H1 (cell line): ENCODE data around the gene MRPL43. TPM values are rescaled to one million over a fixed set of nuclear protein-coding genes. Genes with fewer than 3 reads are reported as not detected.

ENCODE experiments used
- CTCF ChIA-PET: fragments of 300-600 bp; sonication (Branson Sonifier 250); formaldehyde crosslinking; loops from one replicate; lab custom pipeline; 2021; ENCODE audit not compliant: partially characterized antibody; lab: Charles Lee
- POLR2A ChIA-PET: fragments of 300-600 bp; sonication (Branson Sonifier 250); formaldehyde crosslinking; loops from one replicate; lab custom pipeline; 2021; ENCODE audit warnings: inconsistent platforms; ENCODE audit not compliant: partially characterized antibody; lab: Charles Lee
- DNase-seq, 2 experiments: peaks; one replicate each; pipeline versions ENCODE4 v3.0.0 to v3.0.0-alpha.2; 2010 to 2022; ENCODE audit warnings: low spot score in 2 of 2, low read depth in 1 of 2, mixed read lengths in 1 of 2
- FAIRE-seq: peaks from 2 replicates; lab custom pipeline; 2011; peaks lifted over from hg19 to GRCh38; lab: Jason Lieb, UNC
- H2AFZ ChIP-seq: 2 replicates; pipeline ENCODE4 v1.8.1; 2012; ENCODE audit warnings: low read length, inconsistent platforms
- H2AK5ac ChIP-seq: 2 replicates; pipeline ENCODE4 v1.6.1; 2013; ENCODE audit warnings: low read depth, low read length
- H2BK120ac ChIP-seq: replicated peaks from 2 replicates; pipeline ENCODE3; 2013; ENCODE audit warnings: low read depth, low read length, inconsistent platforms
- H2BK12ac ChIP-seq: 2 replicates; pipeline ENCODE4 v1.6.1; 2013; ENCODE audit warnings: low read depth, low read length
- H2BK15ac ChIP-seq: 2 replicates; pipeline ENCODE4 v1.6.1; 2013; ENCODE audit warnings: low read length
- H2BK20ac ChIP-seq: 2 replicates; pipeline ENCODE4 v1.6.1; 2013; ENCODE audit warnings: low read length
- H2BK5ac ChIP-seq: 2 replicates; pipeline ENCODE4 v1.6.1; 2013; ENCODE audit warnings: low read depth, low read length
- H3K14ac ChIP-seq: 2 replicates; pipeline ENCODE4 v1.6.1; 2013; ENCODE audit warnings: inconsistent platforms; ENCODE audit not compliant: insufficient read length
- H3K18ac ChIP-seq: 2 replicates; pipeline ENCODE4 v1.6.1; 2013; ENCODE audit warnings: low read length; ENCODE audit errors: extremely low read depth
- H3K23ac ChIP-seq: 2 replicates; pipeline ENCODE4 v1.6.1; 2013; ENCODE audit warnings: inconsistent platforms; ENCODE audit not compliant: insufficient read length
- H3K23me2 ChIP-seq: 2 replicates; pipeline ENCODE4 v1.6.1; 2013; ENCODE audit warnings: low read depth, low read length
- H3K27ac ChIP-seq: 2 replicates; pipeline ENCODE4 v1.6.1; 2011; ENCODE audit warnings: low read depth, low read length, inconsistent platforms
- H3K27me3 ChIP-seq, 4 experiments: replicated peaks in 1 of 4; 1 replicate in 1 of 4; 2 replicates in 3 of 4; pipeline versions ENCODE4 v1.6.1 to v1.8.1; 2011 to 2013; ENCODE audit warnings: low read length in 3 of 4, mild to moderate bottlenecking in 3 of 4, inconsistent platforms in 2 of 4, mixed read lengths in 2 of 4, moderate library complexity in 1 of 4; ENCODE audit not compliant: control insufficient read depth in 3 of 4, insufficient read depth in 3 of 4; ENCODE audit errors: extremely low read depth in 1 of 4
- H3K36me3 ChIP-seq, 4 experiments: 2 replicates each; pipeline versions ENCODE4 v1.6.1 to v1.8.1; 2011 to 2013; ENCODE audit warnings: mild to moderate bottlenecking in 4 of 4, low read length in 3 of 4, moderate library complexity in 2 of 4, control low read depth in 1 of 4, inconsistent platforms in 1 of 4; ENCODE audit not compliant: insufficient read depth in 4 of 4, control insufficient read depth in 2 of 4
- H3K4ac ChIP-seq: replicated peaks from 2 replicates; pipeline ENCODE3; 2013; ENCODE audit warnings: low read length, low read depth, mixed read lengths, inconsistent platforms; ENCODE audit not compliant: insufficient read length
- H3K4me1 ChIP-seq, 4 experiments: replicated peaks in 1 of 4; 1 replicate in 1 of 4; 2 replicates in 3 of 4; pipeline versions ENCODE4 v1.6.1 to v1.8.1; 2011 to 2013; ENCODE audit warnings: low read length in 3 of 4, inconsistent platforms in 2 of 4, mixed read lengths in 1 of 4; ENCODE audit not compliant: insufficient read depth in 4 of 4, control insufficient read depth in 3 of 4
- H3K4me2 ChIP-seq, 2 experiments: 2 replicates each; pipeline versions ENCODE4 v1.6.1 to v1.8.1; 2011 to 2013; ENCODE audit warnings: low read depth in 2 of 2, low read length in 2 of 2, control low read depth in 1 of 2, inconsistent platforms in 1 of 2, mild to moderate bottlenecking in 1 of 2; ENCODE audit not compliant: insufficient read depth in 1 of 2
- H3K4me3 ChIP-seq, 4 experiments: fragments of 200-600, 300-600 bp in 1 of 4; sonication (generic), shearing (Covaris generic), sonication (Bioruptor Twin) in 1 of 4; 2 replicates each; pipeline versions ENCODE4 v1.5.1 to v1.8.1; 2011 to 2016; ENCODE audit warnings: low read length in 4 of 4, low read depth in 3 of 4, control low read depth in 2 of 4, inconsistent platforms in 2 of 4, mild to moderate bottlenecking in 2 of 4, mixed read lengths in 1 of 4, moderate library complexity in 1 of 4; ENCODE audit not compliant: insufficient read depth in 2 of 4; ENCODE audit errors: extremely low read depth in 1 of 4
- H3K56ac ChIP-seq: replicated peaks from 2 replicates; pipeline ENCODE3; 2013; ENCODE audit warnings: low read depth, mild to moderate bottlenecking, mixed read lengths, low read length, inconsistent platforms; ENCODE audit not compliant: insufficient read length
- H3K79me1 ChIP-seq: 2 replicates; pipeline ENCODE4 v1.6.1; 2013; ENCODE audit warnings: low read depth, low read length, control low read depth
- H3K79me2 ChIP-seq, 2 experiments: 2 replicates each; pipeline versions ENCODE4 v1.6.1 to v1.8.1; 2012 to 2013; ENCODE audit warnings: low read length in 2 of 2, mild to moderate bottlenecking in 2 of 2, inconsistent platforms in 1 of 2; ENCODE audit not compliant: insufficient read depth in 2 of 2, control insufficient read depth in 1 of 2
- H3K9ac ChIP-seq, 4 experiments: replicated peaks in 1 of 4; 1 replicate in 1 of 4; 2 replicates in 3 of 4; pipeline versions ENCODE4 v1.6.1 to v1.8.1; 2011 to 2013; ENCODE audit warnings: low read depth in 3 of 4, low read length in 3 of 4, control low read depth in 2 of 4, mild to moderate bottlenecking in 2 of 4, moderate library complexity in 2 of 4, inconsistent platforms in 1 of 4; ENCODE audit errors: extremely low read depth in 1 of 4
- H3K9me3 ChIP-seq, 2 experiments: 2 replicates each; pipeline versions ENCODE4 v1.6.1 to v1.8.1; 2012 to 2013; ENCODE audit warnings: mild to moderate bottlenecking in 2 of 2, moderate library complexity in 2 of 2, control low read depth in 1 of 2, inconsistent platforms in 1 of 2, low read depth in 1 of 2, low read length in 1 of 2, mixed read lengths in 1 of 2; ENCODE audit not compliant: insufficient read depth in 2 of 2
- H4K20me1 ChIP-seq, 2 experiments: replicated peaks in 1 of 2; 2 replicates each; pipeline versions ENCODE3 to v1.8.1; 2011 to 2013; ENCODE audit warnings: inconsistent platforms in 2 of 2, low read length in 2 of 2, mild to moderate bottlenecking in 1 of 2; ENCODE audit not compliant: insufficient read depth in 2 of 2, control insufficient read depth in 1 of 2
- H4K5ac ChIP-seq: 2 replicates; pipeline ENCODE4 v1.6.1; 2013; ENCODE audit warnings: low read length, low read depth, mixed read lengths, inconsistent platforms; ENCODE audit not compliant: insufficient read length
- H4K8ac ChIP-seq: 2 replicates; pipeline ENCODE4 v1.8.0; 2013; ENCODE audit warnings: mild to moderate bottlenecking, moderate library complexity, low read length, inconsistent platforms; ENCODE audit not compliant: insufficient read depth; ENCODE audit errors: extremely low read depth
- H4K91ac ChIP-seq: replicated peaks from 2 replicates; pipeline ENCODE3; 2013; ENCODE audit warnings: low read length, mixed read lengths, inconsistent platforms; ENCODE audit not compliant: insufficient read length
- CHD2 ChIP-seq: IDR thresholded peaks from 2 replicates; pipeline ENCODE4 v1.6.1; 2012; ENCODE audit warnings: low read length, improper control_type of control experiment
- EZH2 ChIP-seq: fragments of 200-600 bp; sonication (generic); IDR thresholded peaks from 2 replicates; pipeline ENCODE4 v1.7.1; 2012; ENCODE audit warnings: low read depth, mild to moderate bottlenecking, moderate library complexity, low read length, inconsistent platforms; ENCODE audit not compliant: severe bottlenecking
- JUN ChIP-seq: IDR thresholded peaks from 2 replicates; pipeline ENCODE4 v1.6.1; 2011; ENCODE audit warnings: low read depth, mild to moderate bottlenecking, improper control_type of control experiment, low read length
- KDM4A ChIP-seq: IDR thresholded peaks from one replicate; pipeline ENCODE4 v1.7.1; 2012; ENCODE audit warnings: low read depth, mild to moderate bottlenecking, moderate library complexity, low read length, inconsistent platforms; ENCODE audit not compliant: severe bottlenecking
- NANOG ChIP-seq: IDR thresholded peaks from 2 replicates; pipeline ENCODE4 v1.6.1; 2011; ENCODE audit warnings: low read length, low read depth, mild to moderate bottlenecking, inconsistent platforms; ENCODE audit not compliant: insufficient read depth, poor library complexity, severe bottlenecking
- PHF8 ChIP-seq: fragments of 200-600 bp; sonication (generic); conservative IDR thresholded peaks from 2 replicates; pipeline ENCODE4 v1.7.1; 2012; ENCODE audit warnings: low read depth, mild to moderate bottlenecking, inconsistent platforms, low read length, moderate library complexity
- POLR2A ChIP-seq, 2 experiments: IDR thresholded peaks; 1 replicate in 1 of 2; 2 replicates in 1 of 2; pipeline ENCODE4 v1.6.1; 2011; ENCODE audit warnings: low read depth in 2 of 2, low read length in 2 of 2, mild to moderate bottlenecking in 2 of 2; ENCODE audit errors: control extremely low read depth in 1 of 2
- RNF2 ChIP-seq: fragments of 200-900, 300-1000 bp; sonication (generic); IDR thresholded peaks from 2 replicates; pipeline ENCODE4 v1.7.1; 2016; ENCODE audit warnings: borderline replicate concordance, low read depth, mild to moderate bottlenecking, antibody characterized with exemption, low read length; ENCODE audit not compliant: poor library complexity, severe bottlenecking; ENCODE audit errors: missing control alignments
- SIN3A ChIP-seq, 2 experiments: IDR thresholded peaks in 1 of 2; conservative IDR thresholded peaks in 1 of 2; 2 replicates each; pipeline ENCODE4 v1.6.1; 2011 to 2012; ENCODE audit warnings: low read length in 2 of 2, improper control_type of control experiment in 1 of 2, low read depth in 1 of 2, mild to moderate bottlenecking in 1 of 2
- SP1 ChIP-seq: IDR thresholded peaks from 2 replicates; pipeline ENCODE4 v1.6.1; 2011; ENCODE audit warnings: low read depth, low read length
- TEAD4 ChIP-seq: IDR thresholded peaks from 2 replicates; pipeline ENCODE4 v1.6.1; 2012; ENCODE audit warnings: low read depth, low read length, inconsistent platforms, mixed read lengths
- WGBS, 2 experiments: shearing (Covaris generic) in 1 of 2; methylation state at CpG; one replicate each; pipeline versions ENCODE4 v1.1.6 to v1.1.7; 2013 to 2015; ENCODE audit warnings: low lambda C conversion rate in 2 of 2, mixed read lengths in 2 of 2, inconsistent platforms in 1 of 2, low coverage in 1 of 2, missing lambda C conversion rate in 1 of 2; ENCODE audit not compliant: insufficient replicate concordance in 2 of 2, insufficient coverage in 1 of 2, insufficient read length in 1 of 2; ENCODE audit errors: extremely low coverage in 1 of 2, missing lambda C conversion rate in 1 of 2; 5-methylcytosine and 5-hydroxymethylcytosine counted together
- polyA plus RNA-seq, 7 experiments: library from polyadenylated mRNA; depleted of rRNA in 3 of 7; stranded (reverse) in 5 of 7; unstranded in 2 of 7; fragments of >200 nt in 5 of 7; fragments of 200-250 nt in 2 of 7; gene quantifications; 1 replicate in 5 of 7; 2 replicates in 1 of 7; 4 replicates in 1 of 7; pipeline versions ENCODE4 v1.2.1 to v1.2.3, GENCODE V29; 2011 to 2013; ENCODE audit warnings: missing spikeins in 2 of 7, mixed read lengths in 2 of 7
- total RNA-seq: library from RNA; stranded (reverse); fragmentation: NEBNext Ultra II Directional; extraction: Animal tissue kit (Norgen Biotek cat#: 25700); gene quantifications from 2 replicates; pipeline ENCODE4 v1.2.1, GENCODE V29; 2021

Gene MRPL43
- total and polyA plus RNA-seq, 2 of the 8 experiments (the other 6 are each of a cell fraction or from before 2014, with no cell fraction given): 74.1 to 149 TPM

DNA sequence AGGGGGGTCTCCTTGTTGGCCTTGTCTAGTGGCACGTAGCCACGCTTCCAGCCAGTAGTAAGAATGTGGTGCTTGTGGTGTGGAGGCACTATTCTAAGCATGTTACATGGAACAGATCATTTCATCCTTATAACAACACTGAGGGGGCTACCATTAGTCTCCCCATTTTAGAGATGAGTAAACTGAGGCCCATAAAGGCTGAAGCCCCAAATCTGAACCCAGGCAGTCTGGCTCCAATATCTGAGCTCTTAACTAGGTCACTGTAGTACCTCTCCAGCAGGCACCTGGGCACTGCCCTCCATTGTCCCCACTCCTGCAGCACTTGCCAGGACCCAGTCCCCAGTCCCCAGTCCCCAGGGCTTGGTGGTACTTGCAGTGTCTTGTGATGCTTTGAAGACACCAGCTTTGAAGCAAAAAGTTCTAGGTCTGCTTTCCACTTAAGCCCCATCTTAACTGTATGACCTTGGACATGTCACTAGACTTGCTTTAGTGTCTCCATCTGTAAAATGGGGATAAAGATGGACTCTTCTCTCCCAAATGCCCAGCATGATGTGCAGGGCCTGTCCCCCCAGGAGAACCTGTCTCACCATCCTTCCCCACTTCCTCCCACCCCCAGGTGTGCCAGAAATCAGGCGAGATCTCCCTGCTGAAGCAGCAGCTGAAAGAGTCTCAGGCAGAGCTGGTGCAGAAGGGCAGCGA, 18.7 kb upstream of the MRPL43 start:
- no peaks in the 10 kb centered on the region for H3K27me3 ChIP-seq
- no peak overlapping the region for H4K5ac ChIP-seq
- no peak overlapping the region for H2AFZ ChIP-seq
- ChIA-PET CTCF (interaction anchor here (1.0 to 26.8 kb wide), 6 partner anchors 11 to 41 kb away, joined by 4 to 464 read pairs (median 11); partner anchors contain the start of genes LZTS2, MRPL43, PDZD7 and SFXN3), POLR2A (interaction anchor here (0.9 to 7.5 kb wide), 8 partner anchors 8 to 37 kb away, joined by 3 to 143 read pairs (median 4); partner anchors contain the start of genes LZTS2, MRPL43 and TWNK)
- H3K79me2 ChIP-seq: peaks cover 0 to 18% of the 10 kb centered on the region in 2 experiments; a peak in 2 of 4 replicates
- no peak overlapping the region for H2BK20ac ChIP-seq
- peaks cover 11 to 47% (median 31%) of the 10 kb centered on the region in 4 experiments; a peak in 7 of 8 replicates for H3K36me3 ChIP-seq
- H3K4me3 ChIP-seq: no peak overlapping the region
- H3K9me3 ChIP-seq: no peaks in the 10 kb centered on the region
- WGBS, 2 experiments: 88% methylated on average over 4 of the region's 4 CpGs; no CpG with 5 or more reads in 1 of the 2 experiments
- no peak overlapping the region for H2BK12ac ChIP-seq
- no peak overlapping the region for H2BK5ac ChIP-seq
- H2BK15ac ChIP-seq: no peak overlapping the region
- H3K23ac ChIP-seq: no peak overlapping the region
- H2AK5ac ChIP-seq: no peak overlapping the region
- no peak overlapping the region for H3K14ac ChIP-seq
- no peak overlapping the region for H3K18ac ChIP-seq
- no peak overlapping the region for H3K4ac ChIP-seq
- peaks cover 0 to 9% (median 6%) of the 10 kb centered on the region in 4 experiments; a peak in 6 of 7 replicates for H3K4me1 ChIP-seq
- no peak overlapping the region for H2BK120ac ChIP-seq
- no peak overlapping the region for H3K9ac ChIP-seq
- FAIRE-seq: no peak
- H3K4me2 ChIP-seq: no peak overlapping the region
- peaks cover 2 to 19% of the 10 kb centered on the region in 2 experiments for H4K20me1 ChIP-seq
- peaks cover 6% of the 10 kb centered on the region; the same call in 1 of the 2 replicates for H3K79me1 ChIP-seq
- no peak for DNase-seq
- H4K91ac ChIP-seq: no peak overlapping the region
- no peak overlapping the region for H4K8ac ChIP-seq
- no peak overlapping the region for H3K27ac ChIP-seq
- no peaks in the 10 kb centered on the region for H3K23me2 ChIP-seq
- no peak overlapping the region for H3K56ac ChIP-seq
- no peak for TF ChIP-seq EZH2
- TF ChIP-seq POLR2A (IDR thresholded peaks at IDR 0.05; ENCODE audit: control extremely low read depth in 1 of 2, low read depth in 2 of 2, low read length in 2 of 2): no peak
- TF ChIP-seq SP1: no peak
- TF ChIP-seq RNF2: no peak
- TF ChIP-seq JUN: no peak
- no peak for TF ChIP-seq CHD2
- TF ChIP-seq TEAD4: no peak
- no peak for TF ChIP-seq KDM4A
- TF ChIP-seq SIN3A (conservative IDR thresholded peaks at IDR 0.05 in 1 of 2, IDR thresholded peaks at IDR 0.05 in 1 of 2; ENCODE audit: low read depth in 1 of 2, low read length in 2 of 2): no peak
- no peak for TF ChIP-seq PHF8
- TF ChIP-seq NANOG: no peak
